ENCODE results near the gene RHBDD1.
A peak's percentile ranks its signal among the peaks of the same experiment; 100 is the strongest.
"Not testable (repeated sequence)": the region's sequence is repeated elsewhere in the genome, so short reads cannot be mapped to it uniquely, and the experiment has no call there.

RHBDD1 gene

GRCh38 chr2:226799976-226800940 is 35.6 kb upstream of the RHBDD1 start:
- DNase-seq, result no peak

DNA sequence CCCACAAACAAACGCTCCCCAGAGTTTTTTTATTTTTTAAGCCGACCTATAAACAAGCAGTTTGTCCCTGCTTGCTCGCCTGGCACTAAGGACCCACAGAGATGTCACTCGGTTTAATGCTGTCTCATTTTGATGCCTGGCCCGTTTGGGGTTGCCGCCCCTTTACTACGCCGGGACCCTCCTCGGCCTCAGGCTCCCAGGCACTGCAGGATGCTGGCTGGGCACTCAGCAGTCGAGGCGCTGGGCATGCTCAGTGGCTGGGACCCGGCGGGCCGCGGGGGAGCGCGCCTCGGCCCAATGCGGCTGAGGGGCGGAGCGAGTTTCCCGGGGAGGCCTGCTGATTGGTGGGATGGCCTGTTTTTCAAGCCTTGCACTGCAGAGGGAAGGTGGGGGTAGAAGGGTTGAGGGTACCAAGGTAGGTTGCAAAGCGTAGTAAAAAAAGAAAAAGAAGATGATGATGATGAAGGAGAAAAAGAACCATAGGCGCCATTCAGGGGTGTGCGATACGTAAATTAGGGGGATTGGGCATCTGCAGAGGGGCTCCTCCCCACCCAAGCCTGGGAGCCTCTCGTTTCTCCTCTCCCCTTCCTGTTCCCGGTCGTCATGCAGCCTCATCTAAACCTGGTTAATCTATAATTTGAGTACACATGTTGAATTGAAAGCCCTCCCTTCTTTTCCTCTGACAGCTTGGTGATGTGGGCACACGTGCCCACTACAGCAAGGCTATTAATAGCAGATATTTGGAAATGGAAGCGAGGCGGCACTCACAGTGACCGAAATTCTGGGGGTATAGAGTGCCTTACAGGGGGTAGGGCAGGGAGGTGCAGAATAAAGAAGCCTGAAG is 34.7 kb upstream of the RHBDD1 start:
- no peak for DNase-seq

DNA sequence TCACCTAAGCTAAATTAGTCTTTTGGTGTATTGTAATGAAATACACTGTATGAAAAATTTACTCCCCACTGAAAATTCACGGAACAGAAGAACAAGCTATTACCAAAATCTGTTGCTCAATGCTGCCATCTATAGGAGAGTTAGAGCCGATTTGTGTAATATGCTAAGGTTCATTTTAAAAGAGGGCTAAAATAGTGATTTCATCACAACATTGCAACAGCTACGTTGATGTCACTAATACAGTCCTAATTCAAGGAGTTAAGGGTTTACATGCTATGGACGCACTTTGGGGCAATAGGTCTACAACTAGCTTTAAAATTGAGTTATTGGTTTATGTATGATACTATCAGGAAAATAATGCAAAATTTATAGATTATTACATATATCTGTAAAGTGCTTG is 33.3 kb upstream of the RHBDD1 start:
- DNase-seq, result peak; percentile 38

- DNase-seq, result no peak
These were observed 32.4 kb upstream of the RHBDD1 start for GRCh38 chr2:226803410-226803809.

DNA sequence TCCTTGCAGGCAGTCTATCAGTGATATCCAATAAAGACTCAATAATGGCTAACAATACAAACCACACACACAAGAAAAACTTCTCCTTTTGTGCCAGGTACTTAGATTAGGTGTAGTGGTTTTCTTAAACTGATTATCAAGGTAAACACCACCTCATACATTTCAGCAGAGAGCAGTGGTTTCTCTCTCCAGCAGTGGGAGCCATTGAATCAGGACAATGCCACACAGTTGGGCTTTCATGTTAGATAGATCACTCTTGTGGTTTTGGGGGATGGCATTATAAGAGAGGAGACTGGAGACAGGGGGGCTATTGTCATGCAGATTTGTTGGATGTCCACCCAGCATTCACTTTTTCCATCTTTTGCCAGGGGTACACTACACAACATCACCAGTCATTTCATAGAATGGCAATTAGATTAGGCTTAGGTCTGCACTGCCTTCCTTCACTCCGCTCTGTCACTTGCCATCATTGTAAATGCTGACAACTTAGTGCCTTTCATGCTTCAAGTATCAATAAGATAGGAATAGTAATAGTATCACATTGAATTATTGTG is 22.6 kb upstream of the RHBDD1 start:
- no peak for DNase-seq

- DNase-seq, result no peak
These were observed 16.9 kb upstream of the RHBDD1 start for GRCh38 chr2:226818930-226819329.

DNA sequence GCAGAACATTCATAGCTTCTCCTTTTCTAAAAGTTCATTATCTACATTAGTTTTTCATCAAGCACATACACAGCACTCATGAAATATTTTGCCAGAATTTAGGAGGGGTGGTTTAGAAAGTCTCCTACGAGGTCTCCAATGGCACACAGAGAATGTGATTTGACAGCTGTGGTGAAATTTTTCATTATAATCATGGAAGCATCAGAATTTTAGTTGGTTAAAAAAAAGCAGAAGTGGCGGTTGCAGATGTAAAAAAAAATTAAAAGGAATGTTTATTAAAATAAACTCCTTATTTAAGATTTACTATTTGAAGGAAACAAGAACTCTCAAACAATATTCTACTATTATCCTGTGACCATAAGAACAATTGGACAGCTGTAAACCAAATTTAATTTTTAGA is 10.8 kb upstream of the RHBDD1 start:
- DNase-seq, result no peak

GRCh38 chr2:226828191-226828590 is 7.7 kb upstream of the RHBDD1 start:
- DNase-seq, result no peak

GRCh38 chr2:226829721-226830631 is 5.9 kb upstream of the RHBDD1 start:
- no peak for DNase-seq

GRCh38 chr2:226831266-226831665 is 4.6 kb upstream of the RHBDD1 start:
- no peak for DNase-seq

GRCh38 chr2:226832061-226832460 is 3.8 kb upstream of the RHBDD1 start:
- DNase-seq, result no peak

- not testable (repeated sequence) for DNase-seq
These were observed 974 bp upstream of the RHBDD1 start for GRCh38 chr2:226834880-226835279.

- peak; percentile 4 for DNase-seq
These were observed 446 bp upstream of the RHBDD1 start for GRCh38 chr2:226835420-226835795.

DNA sequence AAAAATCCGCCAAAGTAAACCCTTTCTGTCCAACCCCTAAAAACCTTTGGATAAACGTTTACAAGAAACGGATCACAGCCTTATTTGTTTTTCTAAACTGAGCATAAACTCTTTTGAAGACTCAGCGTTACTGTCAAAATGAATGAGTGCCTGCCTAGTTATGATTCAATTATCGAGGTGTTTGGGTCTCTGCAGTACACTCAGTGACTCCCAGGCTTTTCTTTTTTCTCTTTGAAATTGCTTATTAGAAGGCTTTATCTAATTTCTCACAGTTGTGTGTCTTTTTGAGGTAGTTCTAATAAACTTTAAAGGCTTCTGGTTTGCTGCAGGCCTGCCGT is 663 bp downstream of the RHBDD1 start:
- no peak for DNase-seq

GRCh38 chr2:226837334-226837733 is 1.5 kb downstream of the RHBDD1 start:
- DNase-seq, result no peak

DNA sequence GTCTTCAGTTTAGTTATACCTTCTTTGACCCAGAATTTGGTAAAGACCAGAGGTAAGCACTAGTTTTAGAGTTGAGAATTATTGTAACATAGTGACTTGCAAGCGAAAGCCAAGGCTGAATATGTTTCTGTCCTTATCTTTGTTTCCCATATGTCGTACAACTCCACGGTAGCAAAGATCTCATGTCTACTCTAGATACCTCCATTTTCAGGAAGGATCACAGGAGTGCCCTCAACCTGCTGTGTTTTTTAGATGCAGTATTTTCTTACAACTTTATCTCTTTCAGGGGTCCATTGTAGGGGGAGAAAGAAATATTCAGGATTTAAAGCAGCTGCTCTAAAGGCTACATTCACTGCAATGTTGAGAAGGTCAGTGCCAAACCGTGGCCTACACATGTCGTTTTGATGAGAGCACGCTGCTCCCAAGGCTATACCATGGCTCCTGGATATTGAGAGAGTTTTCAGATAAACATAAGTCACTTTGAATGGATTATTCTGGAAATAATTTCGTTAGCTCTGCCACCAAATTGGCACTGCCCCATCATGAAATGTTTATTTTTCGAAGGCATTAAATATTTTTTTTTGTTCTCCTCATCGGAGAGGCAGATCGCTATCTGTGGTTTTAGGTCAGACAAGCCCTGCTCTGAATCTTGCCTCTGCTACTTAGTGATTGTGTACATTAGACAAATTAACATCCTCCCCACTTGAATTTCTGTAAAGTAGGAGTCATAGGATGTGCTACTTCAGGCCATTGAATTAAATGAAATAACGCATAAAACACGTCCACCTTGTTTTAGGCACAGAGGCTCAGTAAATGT is 2.1 kb downstream of the RHBDD1 start:
- DNase-seq, result no peak

GRCh38 chr2:226838722-226839121 is 2.9 kb downstream of the RHBDD1 start:
- no peak for DNase-seq

- no peak for DNase-seq
These were observed 3.3 kb downstream of the RHBDD1 start for GRCh38 chr2:226839161-226839560.

GRCh38 chr2:226839951-226840350 is 4.1 kb downstream of the RHBDD1 start:
- no peak for DNase-seq

GRCh38 chr2:226843001-226843400 is 7.1 kb downstream of the RHBDD1 start:
- DNase-seq, result not testable (repeated sequence)

GRCh38 chr2:226845386-226846116 is 9.7 kb downstream of the RHBDD1 start:
- no peak for DNase-seq
